Jurkat, Clone E6-1 (cell line): Measurements from ENCODE around the gene TRAK2. TPM values are rescaled to one million over a fixed set of nuclear protein-coding genes. Genes with fewer than 3 reads are reported as not detected.
"Not testable (repeated sequence)": the region's sequence is repeated elsewhere in the genome, so short reads cannot be mapped to it uniquely, and the experiment has no call there.

Source experiments
- DNase-seq: peaks from one replicate; pipeline ENCODE4 v3.0.0-alpha.2; 2011; ENCODE audit warnings: low read depth, low spot score
- H3K4me3 ChIP-seq: 2 replicates; pipeline ENCODE4 v1.5.1; 2011; ENCODE audit warnings: mild to moderate bottlenecking, low read length, control low read depth, moderate library complexity
- polyA plus RNA-seq: library from polyadenylated mRNA; unstranded; fragments of >200 nt; gene quantifications from one replicate; pipeline ENCODE4 v1.2.1, GENCODE V29; 2012; ENCODE audit warnings: missing spikeins; ENCODE audit not compliant: insufficient read length, insufficient read depth

The TRAK2 gene
- 9.3 TPM for polyA plus RNA-seq

DNA sequence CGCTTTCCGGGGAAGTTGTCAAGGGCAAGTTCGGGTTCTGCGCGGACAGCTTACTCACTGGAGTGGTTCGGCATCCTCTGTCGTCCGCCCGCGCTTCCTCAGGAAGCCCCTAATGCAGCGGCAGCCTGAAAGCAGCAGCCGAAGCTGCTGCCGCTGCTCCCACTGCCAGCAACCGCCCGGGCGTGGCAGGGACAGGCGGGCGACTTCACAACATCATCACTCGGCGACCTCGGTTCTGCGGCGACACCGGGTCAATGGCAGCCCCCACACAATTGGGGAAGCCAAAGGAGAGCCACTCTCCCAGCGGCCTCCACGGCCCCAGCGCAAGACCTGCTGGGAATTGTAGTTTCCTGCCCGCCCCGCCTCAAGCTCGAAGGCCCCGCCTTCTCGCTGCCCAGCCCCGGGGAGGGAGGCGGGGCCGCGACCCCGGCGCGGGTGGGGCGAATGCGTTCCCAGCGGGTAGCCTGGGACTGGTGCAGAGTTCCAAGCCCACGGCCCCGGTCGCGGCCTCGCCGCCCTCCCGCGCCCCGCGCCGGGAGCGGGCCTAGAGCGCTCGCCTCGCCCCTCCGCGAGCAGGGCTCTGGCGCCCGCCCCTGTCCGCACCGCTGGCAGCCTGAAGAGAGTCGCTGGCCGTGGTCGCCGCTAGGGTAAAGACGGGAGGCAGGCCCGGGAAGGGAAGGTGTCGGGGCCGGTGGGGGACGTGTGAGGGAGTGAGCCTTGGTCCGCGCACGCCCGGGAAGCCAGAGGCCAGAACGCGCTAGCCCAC lies at the start of gene TRAK2, which contains the start of gene STRADB:
TSS of gene TRAK2 (minus strand) at position 167 of the 766 bp plus-strand sequence. CDS start 30,951 bp downstream, outside the sequence.
TSS of gene STRADB (plus strand) at position 449 of the 766 bp plus-strand sequence. CDS start 3,101 bp downstream, outside the sequence.
- peak within 1 kb of the TSS; percentile 91 for H3K4me3 ChIP-seq

GRCh38 chr2:201500534-201500933 lies 49.3 kb upstream of the TRAK2 start:
- DNase-seq = no peak
- H3K4me3 ChIP-seq = no peak overlapping the region

More for the DNA sequence above, at the start of gene TRAK2, which contains the start of gene STRADB:
- DNase-seq = peak; percentile 94

GRCh38 chr2:201496785-201497184 lies 45.5 kb upstream of the TRAK2 start:
- DNase-seq = no peak
- no peak overlapping the region for H3K4me3 ChIP-seq

- H3K4me3 ChIP-seq = no peak overlapping the region
- no peak for DNase-seq
These were observed 39.0 kb upstream of the TRAK2 start for GRCh38 chr2:201490291-201490690.

- DNase-seq = no peak
- no peak overlapping the region for H3K4me3 ChIP-seq
These were observed 33.5 kb upstream of the TRAK2 start for GRCh38 chr2:201484805-201485204.

DNA sequence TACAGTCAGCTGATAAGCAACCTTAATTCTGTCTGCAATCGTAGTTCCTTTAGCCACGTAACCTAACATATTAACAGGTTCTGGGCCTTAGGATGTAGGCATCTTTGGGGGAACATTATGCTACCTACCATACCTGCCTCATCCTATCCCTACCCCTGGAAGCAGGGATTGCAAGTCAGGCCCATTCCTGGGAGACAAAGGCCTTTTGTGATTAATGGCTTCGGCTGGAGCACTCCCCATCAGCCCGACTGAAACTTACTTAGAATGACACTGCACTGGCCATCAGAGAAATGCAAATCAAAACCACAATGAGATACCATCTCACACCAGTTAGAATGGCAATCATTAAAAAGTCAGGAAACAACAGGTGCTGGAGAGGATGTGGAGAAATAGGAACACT lies 32.5 kb upstream of the TRAK2 start:
- DNase-seq, H3K4me3 ChIP-seq: not testable (repeated sequence)

DNA sequence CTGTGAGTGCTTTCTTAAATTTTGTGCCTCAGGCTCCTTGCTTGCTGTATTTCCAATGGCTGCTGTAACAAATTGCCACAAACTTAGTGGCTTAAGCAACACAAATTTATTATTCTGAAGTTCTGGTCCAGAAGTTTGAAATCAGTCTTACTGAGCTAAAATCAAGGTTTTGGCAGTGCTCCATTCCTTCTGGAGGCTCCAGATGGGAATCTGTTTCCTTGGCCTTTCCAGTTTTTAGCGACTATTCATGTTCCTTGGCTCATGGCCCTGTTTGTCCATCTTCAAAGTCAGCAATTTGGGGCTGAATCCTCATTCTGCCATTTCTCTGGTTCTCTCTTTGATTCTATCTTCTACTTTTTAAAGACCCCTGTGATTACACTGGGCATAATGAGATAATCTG lies 32.1 kb upstream of the TRAK2 start:
- H3K4me3 ChIP-seq = no peak overlapping the region
- DNase-seq = no peak

DNA sequence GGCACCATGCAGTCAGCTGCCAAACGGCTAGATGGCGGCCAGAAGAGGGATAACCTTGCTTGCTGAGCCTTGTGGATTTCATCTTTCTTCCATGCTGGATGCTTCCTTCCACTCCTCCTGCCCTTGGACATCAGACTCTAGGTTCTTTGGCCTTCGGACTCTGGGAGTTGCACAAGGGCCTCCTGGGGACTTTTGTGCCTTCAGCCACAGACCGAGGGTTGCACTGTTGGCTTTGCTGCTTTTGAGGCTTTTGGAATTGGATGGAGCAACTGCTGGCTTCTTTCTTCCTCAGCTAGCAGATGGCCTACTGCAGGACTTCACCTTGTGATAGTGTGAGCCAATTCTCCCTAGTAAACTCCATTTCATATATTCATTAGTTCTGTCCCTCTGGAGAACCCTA lies 31.3 kb upstream of the TRAK2 start:
- H3K4me3 ChIP-seq = no peak overlapping the region
- no peak for DNase-seq

DNA sequence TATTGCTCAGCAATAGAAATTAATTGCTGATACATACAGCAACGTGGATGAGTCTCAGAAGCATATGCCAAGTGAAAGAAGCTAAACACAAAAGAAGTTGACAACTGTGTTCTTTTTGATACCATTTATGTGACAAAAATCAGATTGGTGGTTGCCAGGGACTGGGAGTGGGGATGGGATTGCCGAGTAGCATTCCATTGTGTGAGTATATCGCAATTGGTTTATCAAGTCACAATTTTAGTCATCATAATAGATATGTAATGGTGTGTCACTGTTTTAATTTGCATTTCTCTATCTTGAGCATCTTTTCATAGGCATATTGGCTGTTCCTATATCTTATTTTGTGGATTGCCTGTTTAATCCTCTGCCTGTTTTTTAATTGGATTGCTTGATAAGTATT lies 21.2 kb upstream of the TRAK2 start:
- no peak for DNase-seq
- no peak overlapping the region for H3K4me3 ChIP-seq

GRCh38 chr2:201471732-201472393 lies 20.6 kb upstream of the TRAK2 start:
- H3K4me3 ChIP-seq = no peak overlapping the region
- no peak for DNase-seq

DNA sequence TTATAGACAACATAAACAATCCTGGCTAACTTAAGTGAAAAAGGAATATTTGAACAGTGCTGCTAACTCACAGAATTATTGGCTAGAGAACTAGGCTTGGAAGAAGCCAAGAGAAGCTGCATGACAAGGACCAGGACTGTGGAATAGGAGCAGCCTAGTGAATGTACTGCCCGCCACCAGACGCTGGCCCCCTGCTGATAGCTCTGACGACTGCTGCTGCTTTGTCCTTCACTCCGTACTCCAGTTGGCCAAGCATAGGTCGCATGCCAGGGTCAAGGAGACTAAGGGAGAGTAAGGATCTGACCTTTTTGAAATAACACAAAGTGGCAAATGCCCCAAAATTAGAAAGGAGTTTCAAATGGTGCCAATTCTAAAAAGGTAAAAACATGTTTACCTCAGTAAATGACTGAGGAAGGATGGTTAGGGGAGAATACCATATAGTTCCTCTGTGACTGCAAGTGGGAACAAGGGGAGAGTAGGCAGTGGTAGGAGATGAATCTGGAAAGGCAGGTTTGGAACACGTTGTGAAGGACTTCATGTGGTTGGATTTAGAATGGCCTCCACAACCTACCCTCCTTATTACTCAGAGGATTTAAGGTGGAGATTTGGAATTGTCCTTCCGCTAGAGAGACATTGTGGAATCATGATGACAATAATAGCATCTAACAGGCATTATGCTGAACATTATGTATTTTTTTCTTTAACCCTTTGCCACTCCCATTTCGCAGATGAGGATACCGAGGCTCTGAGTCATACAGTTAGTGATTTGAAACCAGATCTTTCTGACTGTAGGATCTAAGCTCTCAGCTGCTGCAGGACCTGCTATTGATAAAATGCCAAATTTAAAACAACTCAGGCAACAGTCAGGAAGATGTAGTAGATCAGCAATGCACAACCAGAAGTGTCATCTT lies 19.8 kb upstream of the TRAK2 start:
- no peak for DNase-seq
- no peak overlapping the region for H3K4me3 ChIP-seq

DNA sequence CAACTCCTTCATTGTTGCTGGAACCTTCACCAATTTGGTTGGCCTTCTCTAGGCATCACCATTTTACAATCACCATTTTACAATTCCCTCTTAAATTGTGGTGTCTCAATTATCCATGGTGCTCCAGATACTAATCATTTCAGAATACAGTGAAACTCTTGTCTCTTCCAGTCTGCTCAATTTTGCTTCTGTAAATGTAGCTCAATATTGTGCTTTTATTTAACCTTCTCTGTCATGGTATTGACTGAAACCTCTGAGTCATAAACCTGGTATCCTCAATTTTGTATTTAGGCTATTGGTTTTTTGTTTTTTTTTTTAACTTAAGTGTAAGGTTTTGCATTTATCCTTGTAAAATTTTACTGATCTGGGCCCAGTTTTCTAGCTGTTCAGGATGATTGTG lies 16.4 kb upstream of the TRAK2 start:
- no peak for DNase-seq
- no peak overlapping the region for H3K4me3 ChIP-seq

DNA sequence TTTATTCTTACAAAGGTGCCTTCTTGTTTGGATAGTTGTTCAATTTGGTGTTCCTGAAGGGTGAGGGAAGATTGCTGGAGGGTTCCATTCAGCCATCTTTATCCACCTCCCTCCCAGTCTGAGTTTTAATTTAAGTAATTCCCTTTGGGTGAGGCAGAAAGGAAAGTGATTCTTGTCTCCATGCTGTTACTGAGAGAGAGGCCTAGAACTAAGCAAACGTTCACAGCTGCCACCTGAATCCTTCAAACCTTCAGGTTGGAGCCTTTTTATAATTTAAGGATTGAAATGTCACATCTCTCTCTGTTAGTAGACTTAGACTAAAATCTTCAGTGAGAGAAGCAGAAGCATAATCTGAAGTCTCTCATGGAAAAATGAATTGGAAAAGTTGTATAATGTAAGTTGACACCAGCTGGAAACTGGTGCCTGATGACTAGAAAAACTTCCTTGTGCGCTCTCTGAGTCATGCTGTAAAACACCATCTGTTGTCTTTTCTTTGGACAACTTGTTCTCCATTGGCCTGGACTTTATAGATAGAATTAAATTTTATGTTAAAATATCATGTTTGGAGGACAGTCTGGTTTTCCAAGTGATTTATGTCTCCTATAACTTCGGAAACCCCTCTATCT lies 14.9 kb upstream of the TRAK2 start:
- DNase-seq = no peak

GRCh38 chr2:201465524-201465971 lies 14.3 kb upstream of the TRAK2 start:
- DNase-seq = no peak
- no peak overlapping the region for H3K4me3 ChIP-seq

More for the DNA sequence above, 14.9 kb upstream of the TRAK2 start:
- H3K4me3 ChIP-seq = no peak overlapping the region

DNA sequence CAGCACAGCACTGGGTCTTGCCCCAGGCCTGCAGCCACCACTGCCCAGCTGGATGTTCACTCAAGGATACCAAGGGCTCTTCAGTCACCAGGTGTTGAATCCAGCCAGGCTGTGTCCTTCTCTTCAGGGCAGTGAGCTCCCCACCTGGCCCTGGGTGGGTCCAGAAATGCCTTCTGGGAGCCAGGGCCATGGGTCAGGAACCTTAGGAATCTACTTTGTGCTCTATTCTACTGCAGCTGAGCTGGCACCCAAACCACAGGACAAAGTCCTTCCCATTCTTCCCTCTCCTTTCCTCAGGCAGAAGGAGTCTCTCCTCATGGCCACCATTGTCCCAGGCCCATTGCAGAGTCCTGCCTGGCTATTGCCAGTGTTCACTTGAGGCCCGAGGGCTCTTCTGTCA lies 13.3 kb upstream of the TRAK2 start:
- DNase-seq = no peak
- no peak overlapping the region for H3K4me3 ChIP-seq

- H3K4me3 ChIP-seq = no peak overlapping the region
These were observed 9.3 kb upstream of the TRAK2 start for GRCh38 chr2:201460532-201460931.

GRCh38 chr2:201458381-201458780 lies 7.1 kb upstream of the TRAK2 start:
- no peak overlapping the region for H3K4me3 ChIP-seq
- no peak for DNase-seq

More at GRCh38 chr2:201460532-201460931, 9.3 kb upstream of the TRAK2 start:
- DNase-seq = no peak

- H3K4me3 ChIP-seq = no peak overlapping the region
- no peak for DNase-seq
These were observed 1.8 kb upstream of the TRAK2 start for GRCh38 chr2:201452922-201453643.
